GM12878 (cell line): Measurements from ENCODE around the gene ZNF215. TPM values are rescaled to one million over a fixed set of nuclear protein-coding genes. Genes with fewer than 3 reads are reported as not detected.

Source experiments
- ATAC-seq: fragments of 200-7000 bp; cut with Tn5 transposase; 3 replicates; pipeline ENCODE4 v1.9.1; 2020; ENCODE audit warnings: mild to moderate bottlenecking, moderate library complexity
- BruUV-seq: library from RNA; stranded (reverse); fragments of 400-500 nt; replicated peaks from 2 replicates; lab custom pipeline; 2021; lab: Mats Ljungman, UMichigan
- CTCF ChIA-PET: fragments of 300-600 bp; sonication (Branson Sonifier 250); formaldehyde crosslinking; extraction: SDS; loops from one replicate; lab custom pipeline; 2021; ENCODE audit warnings: inconsistent platforms; lab: Yijun Ruan, JAX
- POLR2A ChIA-PET: fragments of 350-600 bp; formaldehyde crosslinking; extraction: SDS; loops from one replicate; lab custom pipeline; 2021; ENCODE audit warnings: inconsistent platforms; lab: Charles Lee
- RAD21 ChIA-PET: fragments of 300-600 bp; sonication (Branson Sonifier 250); formaldehyde crosslinking; loops from one replicate; lab custom pipeline; 2023; ENCODE audit warnings: antibody characterized with exemption; ENCODE audit not compliant: unreplicated experiment; lab: Charles Lee
- SMC1A ChIA-PET: fragments of 300-600 bp; sonication (Branson Sonifier 250); formaldehyde crosslinking; loops from one replicate; lab custom pipeline; 2023; ENCODE audit not compliant: unreplicated experiment, uncharacterized antibody; lab: Charles Lee
- DNase-seq: peaks from one replicate; pipeline ENCODE4 v3.0.0-alpha.2; 2011; ENCODE audit warnings: low read depth, low spot score
- FAIRE-seq: peaks from 3 replicates; lab custom pipeline; 2011; peaks lifted over from hg19 to GRCh38; lab: Jason Lieb, UNC
- H2AFZ ChIP-seq: 2 replicates; pipeline ENCODE4 v1.6.0; 2011; ENCODE audit warnings: low read depth, low read length, control low read depth; ENCODE audit not compliant: control insufficient read depth
- H3K27ac ChIP-seq: 2 replicates; pipeline ENCODE4 v1.5.1; 2011; ENCODE audit warnings: control low read depth; ENCODE audit not compliant: control insufficient read depth, insufficient read depth
- H3K27me3 ChIP-seq, 2 experiments: replicated peaks in 1 of 2; 2 replicates each; pipeline versions ENCODE4 v1.6.0 to v1.6.1; 2011; ENCODE audit warnings: low read length in 1 of 2; ENCODE audit not compliant: control insufficient read depth in 2 of 2, insufficient read depth in 2 of 2
- H3K36me3 ChIP-seq, 2 experiments: 2 replicates each; pipeline ENCODE4 v1.5.1; 2011; ENCODE audit warnings: low read length in 1 of 2; ENCODE audit not compliant: control insufficient read depth in 2 of 2, insufficient read depth in 2 of 2
- H3K4me1 ChIP-seq: 2 replicates; pipeline ENCODE4 v1.6.1; 2011; ENCODE audit warnings: mild to moderate bottlenecking, low read length, moderate library complexity, mixed read lengths; ENCODE audit not compliant: control insufficient read depth, insufficient read depth
- H3K4me2 ChIP-seq: 2 replicates; pipeline ENCODE4 v1.6.0; 2011; ENCODE audit warnings: control low read depth; ENCODE audit not compliant: control insufficient read depth, insufficient read depth
- H3K4me3 ChIP-seq: fragments of 200-600 bp; sonication (generic); 2 replicates; pipeline ENCODE4 v1.5.1; 2016
- H3K79me2 ChIP-seq: 2 replicates; pipeline ENCODE4 v1.6.0; 2011; ENCODE audit warnings: low read length; ENCODE audit not compliant: control insufficient read depth, insufficient read depth
- H3K9ac ChIP-seq: 2 replicates; pipeline ENCODE4 v1.8.0; 2011; ENCODE audit warnings: low read length, control low read depth, mixed read lengths; ENCODE audit not compliant: control insufficient read depth, insufficient read depth
- H3K9me3 ChIP-seq: replicated peaks from 3 replicates; pipeline ENCODE4 v1.5.1; 2011; ENCODE audit warnings: mild to moderate bottlenecking, low read length; ENCODE audit not compliant: control insufficient read depth, insufficient read depth
- H4K20me1 ChIP-seq: 2 replicates; pipeline ENCODE4 v1.6.0; 2011; ENCODE audit not compliant: control insufficient read depth, insufficient read depth
- CEBPZ ChIP-seq: fragments of 150-350 bp; IDR thresholded peaks from 2 replicates; pipeline ENCODE4 v1.6.1; 2016; ENCODE audit warnings: low read depth, low read length
- CREM ChIP-seq: IDR thresholded peaks from 2 replicates; pipeline ENCODE4 v1.6.1; 2014; ENCODE audit warnings: antibody characterized with exemption, low read depth
- ESRRA ChIP-seq: IDR thresholded peaks from 2 replicates; pipeline ENCODE4 v1.6.1; 2012; ENCODE audit warnings: mild to moderate bottlenecking, low read length, improper control_type of control experiment
- FOXM1 ChIP-seq: IDR thresholded peaks from 2 replicates; pipeline ENCODE4 v1.6.1; 2012; ENCODE audit warnings: low read depth, mild to moderate bottlenecking, inconsistent platforms, low read length, moderate library complexity
- HDAC6 ChIP-seq: fragments of 200-600 bp; sonication (generic); IDR thresholded peaks from one replicate; pipeline ENCODE4 v1.8.0; 2017; ENCODE audit warnings: antibody characterized with exemption; ENCODE audit not compliant: unreplicated experiment
- IRF5 ChIP-seq: fragments of 450-650 bp; IDR thresholded peaks from 2 replicates; pipeline ENCODE4 v1.6.1; 2017; ENCODE audit warnings: borderline replicate concordance
- KDM1A ChIP-seq: fragments of 200-600 bp; sonication (generic); IDR thresholded peaks from 2 replicates; pipeline ENCODE4 v1.6.1; 2016; ENCODE audit warnings: borderline replicate concordance
- NRF1 ChIP-seq: conservative IDR thresholded peaks from 2 replicates; pipeline ENCODE4 v1.6.1; 2011; ENCODE audit warnings: mild to moderate bottlenecking, low read depth, low read length, improper control_type of control experiment
- PAX5 ChIP-seq: IDR thresholded peaks from 2 replicates; pipeline ENCODE4 v1.6.1; 2011; ENCODE audit warnings: low read depth, low read length, borderline replicate concordance
- POLR2A ChIP-seq: IDR thresholded peaks from 2 replicates; pipeline ENCODE4 v1.6.1; 2011; ENCODE audit warnings: low read depth, mild to moderate bottlenecking, low read length
- RELB ChIP-seq: fragments of 450-650 bp; IDR thresholded peaks from 2 replicates; pipeline ENCODE4 v1.6.1; 2017; ENCODE audit warnings: low read depth, mild to moderate bottlenecking, moderate library complexity
- STAT1 ChIP-seq: fragments of 450-650 bp; conservative IDR thresholded peaks from 2 replicates; pipeline ENCODE4 v1.6.1; 2014; ENCODE audit warnings: antibody characterized with exemption, mild to moderate bottlenecking
- TCF7 ChIP-seq: IDR thresholded peaks from 2 replicates; pipeline ENCODE4 v1.6.1; 2014; ENCODE audit warnings: antibody characterized with exemption, borderline replicate concordance
- ZNF217 ChIP-seq: fragments of 450-650 bp; IDR thresholded peaks from 2 replicates; pipeline ENCODE4 v1.6.1; 2017; ENCODE audit warnings: antibody characterized with exemption, mild to moderate bottlenecking
- ZNF24 ChIP-seq: fragments of 450-650 bp; IDR thresholded peaks from 2 replicates; pipeline ENCODE4 v1.6.1; 2017; ENCODE audit warnings: antibody characterized with exemption, mild to moderate bottlenecking
- WGBS: methylation state at CpG from one replicate; pipeline ENCODE4 v1.1.6; 2016; ENCODE audit warnings: low lambda C conversion rate; ENCODE audit not compliant: insufficient replicate concordance, insufficient coverage; ENCODE audit errors: missing lambda C conversion rate; 5-methylcytosine and 5-hydroxymethylcytosine counted together
- in situ Hi-C: fragments of 300-500 bp; cut with MboI; formaldehyde crosslinking; loops from 9 replicates; pipeline ENCODE4 v1.14.3; 2018; ENCODE audit warnings: mixed read lengths
- intact Hi-C: fragments of 100-400 bp; cut with micrococcal nuclease; formaldehyde crosslinking; loops from one replicate; pipeline ENCODE4 v1.14.2; 2022; ENCODE audit not compliant: unreplicated experiment
- polyA plus RNA-seq, 11 experiments: library from polyadenylated mRNA; depleted of rRNA in 4 of 11; unstranded in 6 of 11; stranded (reverse) in 5 of 11; fragments of >200 nt; fragmentation: Nextera tagmentation in 4 of 11; fragmentation: Illumina TruSeq in 1 of 11; extraction: Ambion mirVana in 4 of 11; extraction: Trizol in 1 of 11; gene quantifications; 1 replicate in 1 of 11; 2 replicates in 10 of 11; pipeline versions ENCODE4 v1.2.1 to v1.2.3, GENCODE V29; 2011 to 2016; ENCODE audit warnings: inconsistent platforms in 2 of 11, missing spikeins in 2 of 11, low read depth in 1 of 11
- total RNA-seq, 4 experiments: library from RNA; depleted of rRNA in 3 of 4; stranded (reverse); fragments of >200 nt in 3 of 4; fragmentation: Illumina TruSeq in 1 of 4; extraction: Trizol in 1 of 4; gene quantifications; 2 replicates each; pipeline versions ENCODE4 v1.2.1 to v1.2.3, GENCODE V29; 2013 to 2021
- TF ChIP-seq, protein P1 (sequence below): fragments of 450-650 bp; IDR thresholded peaks from 2 replicates; pipeline ENCODE4 v1.6.1; 2017; ENCODE audit warnings: antibody characterized with exemption, mild to moderate bottlenecking, moderate library complexity

Gene ZNF215
- total and polyA plus RNA-seq, 10 of the 15 experiments (the other 5 are each of a cell fraction or from before 2014, with no cell fraction given): 1.5 to 3.7 (median 2.3) TPM

DNA sequence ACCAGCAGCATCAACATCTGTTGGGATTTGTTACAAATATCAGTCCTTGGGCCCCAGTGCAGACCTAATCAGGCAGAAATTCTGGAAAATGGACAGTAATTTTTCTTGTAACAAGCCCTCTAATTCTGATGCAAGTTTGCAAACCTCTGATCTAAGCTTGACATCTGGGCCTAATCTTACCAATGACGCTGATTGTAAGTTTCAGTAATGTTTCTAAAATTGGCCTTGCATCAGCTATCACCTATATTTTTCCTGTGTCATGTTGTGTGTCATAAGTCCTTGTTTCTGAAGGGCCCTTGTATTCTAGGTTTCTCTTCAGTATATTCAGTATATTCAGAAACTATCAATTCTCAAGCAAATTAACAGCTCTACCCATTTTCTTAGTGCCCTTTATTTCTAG, 36.4 kb downstream of the ZNF215 start (continued):
- no peak for TF ChIP-seq RELB

GRCh38 chr11:6968816-6969215, 42.6 kb downstream of the ZNF215 start:
- CTCF ChIA-PET: no interaction called here
- no peak overlapping the region for H2AFZ ChIP-seq
- TF ChIP-seq NRF1 (no peak), ZNF24 (no peak), CEBPZ (no peak), POLR2A (no peak), IRF5 (no peak), TCF7 (no peak), ESRRA (no peak), KDM1A (no peak), FOXM1 (no peak), HDAC6 (no peak), STAT1 (no peak), PAX5 (no peak), ZNF217 (no peak), CREM (no peak)
- TF ChIP-seq, protein P1, sequence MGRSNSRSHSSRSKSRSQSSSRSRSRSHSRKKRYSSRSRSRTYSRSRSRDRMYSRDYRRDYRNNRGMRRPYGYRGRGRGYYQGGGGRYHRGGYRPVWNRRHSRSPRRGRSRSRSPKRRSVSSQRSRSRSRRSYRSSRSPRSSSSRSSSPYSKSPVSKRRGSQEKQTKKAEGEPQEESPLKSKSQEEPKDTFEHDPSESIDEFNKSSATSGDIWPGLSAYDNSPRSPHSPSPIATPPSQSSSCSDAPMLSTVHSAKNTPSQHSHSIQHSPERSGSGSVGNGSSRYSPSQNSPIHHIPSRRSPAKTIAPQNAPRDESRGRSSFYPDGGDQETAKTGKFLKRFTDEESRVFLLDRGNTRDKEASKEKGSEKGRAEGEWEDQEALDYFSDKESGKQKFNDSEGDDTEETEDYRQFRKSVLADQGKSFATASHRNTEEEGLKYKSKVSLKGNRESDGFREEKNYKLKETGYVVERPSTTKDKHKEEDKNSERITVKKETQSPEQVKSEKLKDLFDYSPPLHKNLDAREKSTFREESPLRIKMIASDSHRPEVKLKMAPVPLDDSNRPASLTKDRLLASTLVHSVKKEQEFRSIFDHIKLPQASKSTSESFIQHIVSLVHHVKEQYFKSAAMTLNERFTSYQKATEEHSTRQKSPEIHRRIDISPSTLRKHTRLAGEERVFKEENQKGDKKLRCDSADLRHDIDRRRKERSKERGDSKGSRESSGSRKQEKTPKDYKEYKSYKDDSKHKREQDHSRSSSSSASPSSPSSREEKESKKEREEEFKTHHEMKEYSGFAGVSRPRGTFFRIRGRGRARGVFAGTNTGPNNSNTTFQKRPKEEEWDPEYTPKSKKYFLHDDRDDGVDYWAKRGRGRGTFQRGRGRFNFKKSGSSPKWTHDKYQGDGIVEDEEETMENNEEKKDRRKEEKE: no peak

More at GRCh38 chr11:6968816-6969215, 42.6 kb downstream of the ZNF215 start:
- Histone ChIP-seq H3K4me2 (no peak overlapping the region), H3K36me3 (no peaks in the 10 kb centered on the region), H3K9ac (no peak overlapping the region), H3K4me3 (no peak overlapping the region), H4K20me1 (no peaks in the 10 kb centered on the region), H3K4me1 (no peaks in the 10 kb centered on the region), H3K27me3 (no peaks in the 10 kb centered on the region), H3K27ac (no peak overlapping the region), H3K9me3 (no peaks in the 10 kb centered on the region), H3K79me2 (no peaks in the 10 kb centered on the region)
- DNase-seq (no peak), FAIRE-seq (no peak), ATAC-seq (no peak)
- in situ Hi-C loops (no loop called here), intact Hi-C loops (no loop called here)
- 45% methylated on average over 1 of the region's 1 CpG for WGBS
- ChIA-PET SMC1A (interaction anchor here (1.3 kb wide), 1 partner anchor 11 kb away, joined by 5 read pairs; no protein-coding TSS in a partner anchor), RAD21 (no interaction called here), POLR2A (no interaction called here)
- no TSS peak for BruUV-seq
